Measurements from ENCODE around the gene TNFRSF19.

The TNFRSF19 gene

DNA sequence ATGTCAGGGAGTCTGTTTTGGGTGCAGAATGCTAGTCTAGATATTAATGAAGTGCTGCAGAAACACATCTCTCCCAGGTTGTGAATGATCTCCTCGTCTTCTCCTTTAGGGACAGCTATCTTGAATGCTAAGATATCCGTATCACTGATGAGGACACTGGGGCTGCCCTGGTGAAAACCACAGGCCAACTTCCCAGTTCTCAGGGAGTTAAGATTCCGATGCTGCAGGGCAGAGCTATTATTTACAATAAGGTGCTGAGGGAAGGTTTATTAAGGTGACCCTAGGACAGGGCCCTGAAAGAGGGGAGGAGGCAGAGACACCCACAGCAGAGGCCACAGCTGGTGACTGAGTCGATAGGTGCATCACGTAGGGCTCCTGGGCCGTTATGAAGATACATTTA is 66.1 kb downstream of the TNFRSF19 start:
- TF ChIP-seq BACH2 (CRISPR knock-in tag; IDR thresholded peaks at IDR 0.05; ENCODE audit: borderline replicate concordance): no peak
- ATAC-seq: no peak

- TF ChIP-seq TCF4 (CRISPR knock-in tag; IDR thresholded peaks at IDR 0.05; ENCODE audit: borderline replicate concordance) (no peak), BACH2 (CRISPR knock-in tag; IDR thresholded peaks at IDR 0.05; ENCODE audit: borderline replicate concordance) (no peak)
- ATAC-seq: no peak
These were observed 67.6 kb downstream of the TNFRSF19 start for GRCh38 chr13:23637829-23638228.

DNA sequence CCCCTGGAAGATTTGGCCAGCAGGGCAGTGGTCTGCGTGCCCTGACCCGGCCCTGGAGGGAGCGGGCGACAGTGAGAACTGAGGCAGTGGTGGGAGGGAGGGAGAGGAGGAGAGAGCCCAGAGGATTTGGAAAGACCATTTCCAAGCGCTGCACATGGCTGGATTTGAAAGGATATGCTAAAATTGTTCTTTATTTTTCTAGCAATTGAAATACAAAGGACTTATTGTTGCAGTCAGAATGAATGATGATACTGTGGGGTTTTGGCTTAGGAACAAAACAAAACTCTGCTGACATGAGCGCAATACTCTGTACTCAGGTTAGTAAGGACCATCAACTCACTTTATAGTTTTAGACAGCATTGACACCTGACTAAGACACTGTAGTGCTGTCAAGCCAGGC is 69.5 kb downstream of the TNFRSF19 start:
- no peak for ATAC-seq
- TF ChIP-seq ESRRG (CRISPR knock-in tag; IDR thresholded peaks at IDR 0.05): no peak
- TF ChIP-seq ZFP30 (CRISPR knock-in tag; IDR thresholded peaks at IDR 0.05): no peak
- no peak for TF ChIP-seq PPARA (CRISPR knock-in tag; IDR thresholded peaks at IDR 0.05; ENCODE audit: borderline replicate concordance)
- TF ChIP-seq, protein P1, sequence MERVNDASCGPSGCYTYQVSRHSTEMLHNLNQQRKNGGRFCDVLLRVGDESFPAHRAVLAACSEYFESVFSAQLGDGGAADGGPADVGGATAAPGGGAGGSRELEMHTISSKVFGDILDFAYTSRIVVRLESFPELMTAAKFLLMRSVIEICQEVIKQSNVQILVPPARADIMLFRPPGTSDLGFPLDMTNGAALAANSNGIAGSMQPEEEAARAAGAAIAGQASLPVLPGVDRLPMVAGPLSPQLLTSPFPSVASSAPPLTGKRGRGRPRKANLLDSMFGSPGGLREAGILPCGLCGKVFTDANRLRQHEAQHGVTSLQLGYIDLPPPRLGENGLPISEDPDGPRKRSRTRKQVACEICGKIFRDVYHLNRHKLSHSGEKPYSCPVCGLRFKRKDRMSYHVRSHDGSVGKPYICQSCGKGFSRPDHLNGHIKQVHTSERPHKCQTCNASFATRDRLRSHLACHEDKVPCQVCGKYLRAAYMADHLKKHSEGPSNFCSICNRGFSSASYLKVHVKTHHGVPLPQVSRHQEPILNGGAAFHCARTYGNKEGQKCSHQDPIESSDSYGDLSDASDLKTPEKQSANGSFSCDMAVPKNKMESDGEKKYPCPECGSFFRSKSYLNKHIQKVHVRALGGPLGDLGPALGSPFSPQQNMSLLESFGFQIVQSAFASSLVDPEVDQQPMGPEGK (CRISPR knock-in tag; IDR thresholded peaks at IDR 0.05; ENCODE audit: borderline replicate concordance): no peak
- no peak for TF ChIP-seq POU6F1 (CRISPR knock-in tag; IDR thresholded peaks at IDR 0.05; ENCODE audit: borderline replicate concordance, low read depth)
- TF ChIP-seq, protein P2, sequence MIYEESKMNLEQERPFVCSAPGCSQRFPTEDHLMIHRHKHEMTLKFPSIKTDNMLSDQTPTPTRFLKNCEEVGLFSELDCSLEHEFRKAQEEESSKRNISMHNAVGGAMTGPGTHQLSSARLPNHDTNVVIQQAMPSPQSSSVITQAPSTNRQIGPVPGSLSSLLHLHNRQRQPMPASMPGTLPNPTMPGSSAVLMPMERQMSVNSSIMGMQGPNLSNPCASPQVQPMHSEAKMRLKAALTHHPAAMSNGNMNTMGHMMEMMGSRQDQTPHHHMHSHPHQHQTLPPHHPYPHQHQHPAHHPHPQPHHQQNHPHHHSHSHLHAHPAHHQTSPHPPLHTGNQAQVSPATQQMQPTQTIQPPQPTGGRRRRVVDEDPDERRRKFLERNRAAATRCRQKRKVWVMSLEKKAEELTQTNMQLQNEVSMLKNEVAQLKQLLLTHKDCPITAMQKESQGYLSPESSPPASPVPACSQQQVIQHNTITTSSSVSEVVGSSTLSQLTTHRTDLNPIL (CRISPR knock-in tag; IDR thresholded peaks at IDR 0.05; ENCODE audit: low read depth): no peak
- TF ChIP-seq GLIS3 (CRISPR knock-in tag; IDR thresholded peaks at IDR 0.05): no peak
- no peak for TF ChIP-seq CSRNP3 (CRISPR knock-in tag; IDR thresholded peaks at IDR 0.05)
- no peak for TF ChIP-seq ZNF70 (CRISPR knock-in tag; IDR thresholded peaks at IDR 0.05)
- no peak for TF ChIP-seq RARB (CRISPR knock-in tag; IDR thresholded peaks at IDR 0.05)
- TF ChIP-seq ZC3H10 (CRISPR knock-in tag; IDR thresholded peaks at IDR 0.05): no peak
- TF ChIP-seq OSR1 (CRISPR knock-in tag; IDR thresholded peaks at IDR 0.05): no peak
- TF ChIP-seq ZNF565 (CRISPR knock-in tag; conservative IDR thresholded peaks at IDR 0.05; ENCODE audit: low read depth): no peak
- no peak for TF ChIP-seq ZFP3 (CRISPR knock-in tag; IDR thresholded peaks at IDR 0.05)

- TF ChIP-seq TOX (CRISPR knock-in tag; IDR thresholded peaks at IDR 0.05; ENCODE audit: borderline replicate concordance) (no peak), ZFP30 (CRISPR knock-in tag; IDR thresholded peaks at IDR 0.05) (no peak), CSDC2 (CRISPR knock-in tag; IDR thresholded peaks at IDR 0.05) (no peak), GLIS3 (CRISPR knock-in tag; IDR thresholded peaks at IDR 0.05) (no peak), TSHZ2 (CRISPR knock-in tag; IDR thresholded peaks at IDR 0.05) (no peak), SNAI2 (CRISPR knock-in tag; IDR thresholded peaks at IDR 0.05) (no peak), PPARA (CRISPR knock-in tag; IDR thresholded peaks at IDR 0.05; ENCODE audit: borderline replicate concordance) (no peak), ZC3H10 (CRISPR knock-in tag; IDR thresholded peaks at IDR 0.05) (no peak), TCF4 (CRISPR knock-in tag; IDR thresholded peaks at IDR 0.05; ENCODE audit: borderline replicate concordance) (no peak), ESRRG (CRISPR knock-in tag; IDR thresholded peaks at IDR 0.05) (no peak)
- TF ChIP-seq, protein P1 (CRISPR knock-in tag; IDR thresholded peaks at IDR 0.05; ENCODE audit: borderline replicate concordance): no peak
- TF ChIP-seq, protein P2 (CRISPR knock-in tag; IDR thresholded peaks at IDR 0.05; ENCODE audit: low read depth): no peak
- ATAC-seq: no peak
These were observed 71.9 kb downstream of the TNFRSF19 start for GRCh38 chr13:23642110-23642509.
